ENCODE measurements around the gene PKP4.

The PKP4 gene

GRCh38 chr2:158602027-158602426, 145.3 kb downstream of the PKP4 start:
- no peak for DNase-seq

- no peak for DNase-seq
Measured at GRCh38 chr2:158603205-158603604, 146.5 kb downstream of the PKP4 start.

- no peak for DNase-seq
Measured at GRCh38 chr2:158603986-158604385, 147.2 kb downstream of the PKP4 start.

GRCh38 chr2:158610059-158610458, 153.3 kb downstream of the PKP4 start:
- DNase-seq: no peak

GRCh38 chr2:158616480-158617000, 159.8 kb downstream of the PKP4 start:
- DNase-seq: no peak

GRCh38 chr2:158618891-158619490, 162.2 kb downstream of the PKP4 start:
- peak; percentile 4 for DNase-seq

- DNase-seq: peak; percentile 40
Measured at GRCh38 chr2:158619496-158619895, 162.7 kb downstream of the PKP4 start.

GRCh38 chr2:158620656-158621055, 163.9 kb downstream of the PKP4 start:
- DNase-seq: no peak

- DNase-seq: no peak
Measured at GRCh38 chr2:158624071-158624667, 167.4 kb downstream of the PKP4 start.

- no peak for DNase-seq
Measured at GRCh38 chr2:158624961-158625360, 168.2 kb downstream of the PKP4 start.

GRCh38 chr2:158629116-158629515, 172.4 kb downstream of the PKP4 start:
- no peak for DNase-seq

GRCh38 chr2:158633261-158633660, 176.5 kb downstream of the PKP4 start:
- no peak for DNase-seq

GRCh38 chr2:158634627-158635026, 177.9 kb downstream of the PKP4 start:
- DNase-seq: no peak

GRCh38 chr2:158635961-158636601, 179.3 kb downstream of the PKP4 start:
- no peak for DNase-seq

- peak; percentile 6 for DNase-seq
Measured at GRCh38 chr2:158637357-158637756, 180.6 kb downstream of the PKP4 start.

GRCh38 chr2:158644139-158644538, 187.4 kb downstream of the PKP4 start:
- DNase-seq: peak; percentile 84

GRCh38 chr2:158645299-158645698, 188.5 kb downstream of the PKP4 start:
- no peak for DNase-seq

- no peak for DNase-seq
Measured at GRCh38 chr2:158647436-158648231, 190.9 kb downstream of the PKP4 start.

- DNase-seq: no peak
Measured at GRCh38 chr2:158649846-158650245, 193.1 kb downstream of the PKP4 start.

GRCh38 chr2:158650646-158651357, 194.1 kb downstream of the PKP4 start:
- no peak for DNase-seq

GRCh38 chr2:158651358-158652057, 194.8 kb downstream of the PKP4 start:
- DNase-seq: no peak

- DNase-seq: no peak
Measured at GRCh38 chr2:158655628-158656027, 198.9 kb downstream of the PKP4 start.
